Peyer's patch (tissue), 4 donors: ENCODE data around the gene MRPL14.

Source experiments
- POLR2A ChIP-seq, 2 donors: fragments of 450-650 bp; IDR thresholded peaks; one replicate each; pipeline ENCODE4 v1.5.1; 2017; ENCODE audit warnings: antibody characterized with exemption in 2 of 2, mild to moderate bottlenecking in 2 of 2, moderate library complexity in 2 of 2
- TF ChIP-seq, protein P1 (sequence below), 6 experiments: fragments of 450-650 bp in 4 of 6; fragments of 200-600 bp in 2 of 6; sonication (generic) in 1 of 6; IDR thresholded peaks; one replicate each; pipeline ENCODE4 v1.5.1; 2017 to 2019; ENCODE audit warnings: antibody characterized with exemption in 6 of 6, mild to moderate bottlenecking in 3 of 6, moderate library complexity in 1 of 6

- TF ChIP-seq, protein P1, sequence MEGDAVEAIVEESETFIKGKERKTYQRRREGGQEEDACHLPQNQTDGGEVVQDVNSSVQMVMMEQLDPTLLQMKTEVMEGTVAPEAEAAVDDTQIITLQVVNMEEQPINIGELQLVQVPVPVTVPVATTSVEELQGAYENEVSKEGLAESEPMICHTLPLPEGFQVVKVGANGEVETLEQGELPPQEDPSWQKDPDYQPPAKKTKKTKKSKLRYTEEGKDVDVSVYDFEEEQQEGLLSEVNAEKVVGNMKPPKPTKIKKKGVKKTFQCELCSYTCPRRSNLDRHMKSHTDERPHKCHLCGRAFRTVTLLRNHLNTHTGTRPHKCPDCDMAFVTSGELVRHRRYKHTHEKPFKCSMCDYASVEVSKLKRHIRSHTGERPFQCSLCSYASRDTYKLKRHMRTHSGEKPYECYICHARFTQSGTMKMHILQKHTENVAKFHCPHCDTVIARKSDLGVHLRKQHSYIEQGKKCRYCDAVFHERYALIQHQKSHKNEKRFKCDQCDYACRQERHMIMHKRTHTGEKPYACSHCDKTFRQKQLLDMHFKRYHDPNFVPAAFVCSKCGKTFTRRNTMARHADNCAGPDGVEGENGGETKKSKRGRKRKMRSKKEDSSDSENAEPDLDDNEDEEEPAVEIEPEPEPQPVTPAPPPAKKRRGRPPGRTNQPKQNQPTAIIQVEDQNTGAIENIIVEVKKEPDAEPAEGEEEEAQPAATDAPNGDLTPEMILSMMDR (IDR thresholded peaks at IDR 0.05), result no peak
- no peak for TF ChIP-seq POLR2A (IDR thresholded peaks at IDR 0.05)
These were observed 51.5 kb downstream of the MRPL14 start for GRCh38 chr6:44075647-44076355.
